Neural cell (in vitro differentiated cells): ENCODE results near the gene MAP4K2. TPM values are rescaled to one million over a fixed set of nuclear protein-coding genes. Genes with fewer than 3 reads are reported as not detected.

Experiments
- H2AFZ ChIP-seq: fragments of 200-600, 300-800 bp; sonication (generic), shearing (Covaris generic); 2 replicates; pipeline ENCODE4 v1.6.0; 2014; ENCODE audit warnings: low read depth, mild to moderate bottlenecking, antibody characterized with exemption, low read length, moderate library complexity
- H3F3A ChIP-seq: fragments of 200-600 bp; shearing (Covaris generic); 2 replicates; pipeline ENCODE4 v1.6.1; 2016; ENCODE audit warnings: mild to moderate bottlenecking, moderate library complexity, mixed read lengths, antibody characterized with exemption, low read length; ENCODE audit not compliant: insufficient read depth, poor library complexity, severe bottlenecking
- H3K27ac ChIP-seq: fragments of 200-600, 300-800 bp; sonication (generic), shearing (Covaris generic); 2 replicates; pipeline ENCODE4 v1.5.1; 2014; ENCODE audit warnings: mild to moderate bottlenecking, low read length, moderate library complexity
- H3K27me3 ChIP-seq: fragments of 300-800, 200-600 bp; sonication (generic), shearing (Covaris generic); 2 replicates; pipeline ENCODE4 v1.6.0; 2014; ENCODE audit warnings: mild to moderate bottlenecking, low read depth, low read length, moderate library complexity; ENCODE audit not compliant: insufficient read depth
- H3K36me3 ChIP-seq: fragments of 300-800, 200-600 bp; sonication (generic), shearing (Covaris generic); 2 replicates; pipeline ENCODE4 v1.5.1; 2014; ENCODE audit warnings: mild to moderate bottlenecking, antibody characterized with exemption, low read length, moderate library complexity; ENCODE audit not compliant: insufficient read depth
- H3K4me2 ChIP-seq: fragments of 300-800, 200-600 bp; sonication (generic), shearing (Covaris generic); 2 replicates; pipeline ENCODE4 v1.6.0; 2014; ENCODE audit warnings: mild to moderate bottlenecking, low read length
- H3K4me3 ChIP-seq: fragments of 300-800, 200-600 bp; sonication (generic), shearing (Covaris generic); 2 replicates; pipeline ENCODE4 v1.5.1; 2014; ENCODE audit warnings: mild to moderate bottlenecking, low read length, moderate library complexity
- H3K79me2 ChIP-seq: fragments of 200-600 bp; shearing (Covaris generic); replicated peaks from 2 replicates; pipeline ENCODE4 v1.6.0; 2014; ENCODE audit warnings: mild to moderate bottlenecking, low read length, moderate library complexity; ENCODE audit not compliant: insufficient read depth
- H3K9ac ChIP-seq: fragments of 300-800, 200-600 bp; sonication (generic), shearing (Covaris generic); 2 replicates; pipeline ENCODE4 v1.6.1; 2016; ENCODE audit warnings: mild to moderate bottlenecking, low read length, mixed read lengths
- H3K9me2 ChIP-seq: fragments of 200-600 bp; shearing (Covaris generic); 2 replicates; pipeline ENCODE4 v1.6.1; 2016; ENCODE audit warnings: mild to moderate bottlenecking, low read length, mixed read lengths; ENCODE audit not compliant: insufficient read depth
- H3K9me3 ChIP-seq: fragments of 200-600, 300-800 bp; sonication (generic), shearing (Covaris generic); 2 replicates; pipeline ENCODE4 v1.6.1; 2016; ENCODE audit warnings: mild to moderate bottlenecking, mixed run types, low read length, moderate library complexity, mixed read lengths
- H4K20me1 ChIP-seq: fragments of 200-600 bp; shearing (Covaris generic); 2 replicates; pipeline ENCODE4 v1.6.1; 2016; ENCODE audit warnings: mild to moderate bottlenecking, mixed run types; ENCODE audit not compliant: insufficient read depth
- EP300 ChIP-seq: fragments of 450-650 bp; conservative IDR thresholded peaks from 2 replicates; pipeline ENCODE4 v1.6.1; 2014; ENCODE audit warnings: antibody characterized with exemption, mild to moderate bottlenecking, moderate library complexity; ENCODE audit not compliant: poor library complexity, severe bottlenecking
- EZH2 ChIP-seq: fragments of 200-600, 300-800 bp; shearing (Covaris generic), sonication (generic); IDR thresholded peaks from 2 replicates; pipeline ENCODE4 v1.6.1; 2014; ENCODE audit warnings: antibody characterized with exemption, low read length, borderline replicate concordance, mild to moderate bottlenecking; ENCODE audit not compliant: insufficient read depth, poor library complexity, severe bottlenecking
- MXI1 ChIP-seq: fragments of 450-650 bp; conservative IDR thresholded peaks from 2 replicates; pipeline ENCODE4 v1.6.1; 2014; ENCODE audit warnings: antibody characterized with exemption, mild to moderate bottlenecking; ENCODE audit not compliant: poor library complexity, severe bottlenecking
- POLR2AphosphoS5 ChIP-seq: IDR thresholded peaks from 2 replicates; pipeline ENCODE4 v1.6.1; 2012
- RAD21 ChIP-seq: fragments of 450-650 bp; conservative IDR thresholded peaks from 2 replicates; pipeline ENCODE4 v1.6.1; 2014; ENCODE audit warnings: antibody characterized with exemption, mild to moderate bottlenecking, moderate library complexity
- SMC3 ChIP-seq: fragments of 450-650 bp; conservative IDR thresholded peaks from 2 replicates; pipeline ENCODE4 v1.6.1; 2014; ENCODE audit warnings: antibody characterized with exemption, mild to moderate bottlenecking, moderate library complexity; ENCODE audit not compliant: poor library complexity
- TAF1 ChIP-seq: IDR thresholded peaks from 2 replicates; pipeline ENCODE4 v1.6.1; 2012; ENCODE audit warnings: low read depth
- polyA plus RNA-seq: library from polyadenylated mRNA; depleted of rRNA; stranded (reverse); fragments of >200 nt; gene quantifications from 2 replicates; pipeline ENCODE4 v1.2.3, GENCODE V29; 2014
- TF ChIP-seq, protein P1 (sequence below): IDR thresholded peaks from 2 replicates; pipeline ENCODE4 v1.6.1; 2012; ENCODE audit warnings: borderline replicate concordance
- TF ChIP-seq, protein P2 (sequence below): fragments of 450-650 bp; IDR thresholded peaks from 2 replicates; pipeline ENCODE4 v1.5.1; 2014; ENCODE audit warnings: antibody characterized with exemption, mild to moderate bottlenecking, moderate library complexity; ENCODE audit not compliant: poor library complexity, severe bottlenecking

MAP4K2 gene
- polyA plus RNA-seq, 1 donor from 2014 or later = 12.4 TPM

DNA sequence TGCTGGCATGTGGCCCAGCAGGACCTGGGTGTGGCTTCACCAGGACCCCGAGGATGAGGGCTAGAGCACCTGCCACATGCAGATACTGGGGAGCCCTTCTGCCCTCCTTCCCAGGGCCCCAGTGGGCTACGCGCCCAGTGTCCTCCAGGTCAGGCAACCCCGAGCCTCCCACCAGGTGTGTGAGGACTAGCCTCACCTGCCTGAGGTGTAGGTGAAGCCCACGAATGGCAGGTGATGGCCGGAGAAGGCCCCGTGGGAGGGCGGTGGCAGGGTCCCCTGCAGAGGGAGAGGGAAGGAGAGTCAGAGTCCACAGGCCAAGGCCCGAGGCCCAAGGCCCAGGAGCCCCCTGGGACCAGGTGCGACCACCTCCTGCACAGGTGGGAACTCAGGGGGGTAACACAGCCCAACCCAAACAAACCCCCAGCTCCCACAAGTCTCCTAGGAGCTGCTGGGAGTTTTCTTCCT, 34.9 kb upstream of the MAP4K2 start:
- no peaks in the 10 kb centered on the region for H3K79me2 ChIP-seq
- H3K9me2 ChIP-seq = no peaks in the 10 kb centered on the region
- no peaks in the 10 kb centered on the region for H3F3A ChIP-seq
- H3K27me3 ChIP-seq = no peaks in the 10 kb centered on the region
- no peaks in the 10 kb centered on the region for H3K36me3 ChIP-seq
- no peak overlapping the region for H3K27ac ChIP-seq
- no peaks in the 10 kb centered on the region for H3K9me3 ChIP-seq
- no peak overlapping the region for H3K9ac ChIP-seq
- TF ChIP-seq EZH2 = no peak
- TF ChIP-seq MXI1 = no peak
- TF ChIP-seq, protein P1, sequence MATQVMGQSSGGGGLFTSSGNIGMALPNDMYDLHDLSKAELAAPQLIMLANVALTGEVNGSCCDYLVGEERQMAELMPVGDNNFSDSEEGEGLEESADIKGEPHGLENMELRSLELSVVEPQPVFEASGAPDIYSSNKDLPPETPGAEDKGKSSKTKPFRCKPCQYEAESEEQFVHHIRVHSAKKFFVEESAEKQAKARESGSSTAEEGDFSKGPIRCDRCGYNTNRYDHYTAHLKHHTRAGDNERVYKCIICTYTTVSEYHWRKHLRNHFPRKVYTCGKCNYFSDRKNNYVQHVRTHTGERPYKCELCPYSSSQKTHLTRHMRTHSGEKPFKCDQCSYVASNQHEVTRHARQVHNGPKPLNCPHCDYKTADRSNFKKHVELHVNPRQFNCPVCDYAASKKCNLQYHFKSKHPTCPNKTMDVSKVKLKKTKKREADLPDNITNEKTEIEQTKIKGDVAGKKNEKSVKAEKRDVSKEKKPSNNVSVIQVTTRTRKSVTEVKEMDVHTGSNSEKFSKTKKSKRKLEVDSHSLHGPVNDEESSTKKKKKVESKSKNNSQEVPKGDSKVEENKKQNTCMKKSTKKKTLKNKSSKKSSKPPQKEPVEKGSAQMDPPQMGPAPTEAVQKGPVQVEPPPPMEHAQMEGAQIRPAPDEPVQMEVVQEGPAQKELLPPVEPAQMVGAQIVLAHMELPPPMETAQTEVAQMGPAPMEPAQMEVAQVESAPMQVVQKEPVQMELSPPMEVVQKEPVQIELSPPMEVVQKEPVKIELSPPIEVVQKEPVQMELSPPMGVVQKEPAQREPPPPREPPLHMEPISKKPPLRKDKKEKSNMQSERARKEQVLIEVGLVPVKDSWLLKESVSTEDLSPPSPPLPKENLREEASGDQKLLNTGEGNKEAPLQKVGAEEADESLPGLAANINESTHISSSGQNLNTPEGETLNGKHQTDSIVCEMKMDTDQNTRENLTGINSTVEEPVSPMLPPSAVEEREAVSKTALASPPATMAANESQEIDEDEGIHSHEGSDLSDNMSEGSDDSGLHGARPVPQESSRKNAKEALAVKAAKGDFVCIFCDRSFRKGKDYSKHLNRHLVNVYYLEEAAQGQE = no peak
- TF ChIP-seq SMC3 = no peak
- no peak for TF ChIP-seq RAD21
- no peak for TF ChIP-seq POLR2AphosphoS5
- TF ChIP-seq TAF1 = no peak
- TF ChIP-seq EP300 = no peak
- TF ChIP-seq, protein P2, sequence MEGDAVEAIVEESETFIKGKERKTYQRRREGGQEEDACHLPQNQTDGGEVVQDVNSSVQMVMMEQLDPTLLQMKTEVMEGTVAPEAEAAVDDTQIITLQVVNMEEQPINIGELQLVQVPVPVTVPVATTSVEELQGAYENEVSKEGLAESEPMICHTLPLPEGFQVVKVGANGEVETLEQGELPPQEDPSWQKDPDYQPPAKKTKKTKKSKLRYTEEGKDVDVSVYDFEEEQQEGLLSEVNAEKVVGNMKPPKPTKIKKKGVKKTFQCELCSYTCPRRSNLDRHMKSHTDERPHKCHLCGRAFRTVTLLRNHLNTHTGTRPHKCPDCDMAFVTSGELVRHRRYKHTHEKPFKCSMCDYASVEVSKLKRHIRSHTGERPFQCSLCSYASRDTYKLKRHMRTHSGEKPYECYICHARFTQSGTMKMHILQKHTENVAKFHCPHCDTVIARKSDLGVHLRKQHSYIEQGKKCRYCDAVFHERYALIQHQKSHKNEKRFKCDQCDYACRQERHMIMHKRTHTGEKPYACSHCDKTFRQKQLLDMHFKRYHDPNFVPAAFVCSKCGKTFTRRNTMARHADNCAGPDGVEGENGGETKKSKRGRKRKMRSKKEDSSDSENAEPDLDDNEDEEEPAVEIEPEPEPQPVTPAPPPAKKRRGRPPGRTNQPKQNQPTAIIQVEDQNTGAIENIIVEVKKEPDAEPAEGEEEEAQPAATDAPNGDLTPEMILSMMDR = no peak
- H3K4me3 ChIP-seq = no peak overlapping the region
- no peak overlapping the region for H3K4me2 ChIP-seq
- no peaks in the 10 kb centered on the region for H4K20me1 ChIP-seq
- no peak overlapping the region for H2AFZ ChIP-seq

GRCh38 chr11:64836448-64837072, 33.5 kb upstream of the MAP4K2 start:
- Histone ChIP-seq H3F3A (no peaks in the 10 kb centered on the region), H3K36me3 (no peaks in the 10 kb centered on the region), H3K79me2 (no peaks in the 10 kb centered on the region), H2AFZ (no peak overlapping the region), H3K27me3 (no peaks in the 10 kb centered on the region), H3K9me3 (no peaks in the 10 kb centered on the region), H3K9me2 (no peaks in the 10 kb centered on the region), H3K9ac (no peak overlapping the region), H3K27ac (no peak overlapping the region), H4K20me1 (no peaks in the 10 kb centered on the region), H3K4me2 (no peak overlapping the region), H3K4me3 (no peak overlapping the region)
- TF ChIP-seq EP300 = no peak
- no peak for TF ChIP-seq TAF1
- TF ChIP-seq, protein P2 = no peak
- no peak for TF ChIP-seq RAD21
- no peak for TF ChIP-seq EZH2
- TF ChIP-seq, protein P1 = no peak
- TF ChIP-seq MXI1 = no peak
- TF ChIP-seq SMC3 = no peak
- no peak for TF ChIP-seq POLR2AphosphoS5
